ENCODE data around the gene SORBS1. TPM values are rescaled to one million over a fixed set of nuclear protein-coding genes. Genes with fewer than 3 reads are reported as not detected.

Gene SORBS1
- total and polyA plus RNA-seq, 2 donors (not counting 3 experiments of a cell fraction or from before 2014, with no cell fraction given), result 2.0 to 7.9 TPM

DNA sequence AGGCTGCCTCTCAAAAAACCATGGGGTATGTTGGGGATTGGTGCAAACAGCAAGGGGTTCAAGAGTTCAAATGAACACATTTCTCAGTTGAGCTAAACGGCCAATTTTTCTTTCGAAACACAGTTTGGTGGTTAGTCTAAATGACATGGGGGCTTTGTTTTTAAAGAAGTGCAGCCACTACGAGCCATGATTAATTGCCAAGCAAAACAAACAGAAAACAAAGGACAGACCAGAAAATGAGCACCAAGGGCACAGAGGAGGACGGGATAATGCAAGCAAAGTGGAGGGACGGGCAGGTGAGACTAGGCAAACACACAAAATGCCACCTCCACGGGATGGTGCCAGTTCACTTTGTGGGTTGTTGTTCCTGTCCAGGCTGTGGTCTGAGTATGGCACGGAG, 205.9 kb downstream of the SORBS1 start:
- no peak overlapping the region for H3K9ac ChIP-seq (replicated peaks; ENCODE audit: extremely low read depth, insufficient read depth, low read length)
- ChIA-PET CTCF (interaction anchor here (2.3 to 2.4 kb wide), 2 partner anchors 8 to 108 kb away, joined by 9 read pairs; no protein-coding TSS in a partner anchor), POLR2A (no interaction called here)
- DNase-seq (ENCODE audit: low read depth, low spot score), result peak; percentile 36
- H3K79me2 ChIP-seq (ENCODE audit: control insufficient read depth, insufficient read depth, low read length), result no peaks in the 10 kb centered on the region
- no peak for FAIRE-seq
- no peak overlapping the region for H3K4me2 ChIP-seq (ENCODE audit: insufficient read depth, low read length)
- intact Hi-C loops (cut with micrococcal nuclease) (no loop called here), dilution Hi-C loops (cut with MboI; ENCODE audit: extremely low pct_ligation_motif_present, low sequenced_read_pairs) (no loop called here)
- no peak overlapping the region for H2AFZ ChIP-seq (ENCODE audit: low read depth, low read length)
- no peaks in the 10 kb centered on the region for H3K9me3 ChIP-seq (replicated peaks; ENCODE audit: control insufficient read depth, insufficient read depth, low read length)
- no peaks in the 10 kb centered on the region for H3K36me3 ChIP-seq (ENCODE audit: control insufficient read depth in 2 of 2, extremely low read depth in 1 of 2, insufficient read depth in 2 of 2, low read length in 2 of 2)
- TF ChIP-seq MYC (IDR thresholded peaks at IDR 0.05; ENCODE audit: low read depth, low read length), result no peak
- TF ChIP-seq FOS (IDR thresholded peaks at IDR 0.05; ENCODE audit: borderline replicate concordance, insufficient read depth, low read length), result no peak
- no peak for TF ChIP-seq EZH2 (IDR thresholded peaks at IDR 0.05; ENCODE audit: borderline replicate concordance, low read depth, low read length, severe bottlenecking)
- no peak for TF ChIP-seq GATA2 (IDR thresholded peaks at IDR 0.05; ENCODE audit: insufficient read depth, insufficient read length, low read depth, low read length)
- TF ChIP-seq, protein P1, sequence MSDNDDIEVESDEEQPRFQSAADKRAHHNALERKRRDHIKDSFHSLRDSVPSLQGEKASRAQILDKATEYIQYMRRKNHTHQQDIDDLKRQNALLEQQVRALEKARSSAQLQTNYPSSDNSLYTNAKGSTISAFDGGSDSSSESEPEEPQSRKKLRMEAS (IDR thresholded peaks at IDR 0.05; ENCODE audit: insufficient read depth, insufficient read length), result no peak
- TF ChIP-seq JUN (IDR thresholded peaks at IDR 0.05; ENCODE audit: borderline replicate concordance, insufficient read depth, insufficient read length, low read depth), result no peak
- no peak for TF ChIP-seq POLR2AphosphoS5 (IDR thresholded peaks at IDR 0.05; ENCODE audit: insufficient read depth, low read depth, low read length)
- TF ChIP-seq CTCF (IDR thresholded peaks at IDR 0.05; ENCODE audit: extremely low read depth in 1 of 2, insufficient read depth in 1 of 2, low read depth in 1 of 2, low read length in 2 of 2), result no peak
- no peak for TF ChIP-seq POLR2A (IDR thresholded peaks at IDR 0.05; ENCODE audit: low read depth, low read length)
- no peak overlapping the region for H3K27ac ChIP-seq (ENCODE audit: insufficient read depth, low read depth, low read length)
- H4K20me1 ChIP-seq (replicated peaks; ENCODE audit: control insufficient read depth, extremely low read depth, insufficient read depth, low read length), result no peaks in the 10 kb centered on the region
- BruUV-seq (replicated peaks), result no TSS peak
- H3K4me3 ChIP-seq (replicated peaks in 1 of 3; ENCODE audit: insufficient read depth in 1 of 3, low read depth in 1 of 3, low read length in 3 of 3), result no peak overlapping the region
- H3K4me1 ChIP-seq (ENCODE audit: control insufficient read depth, extremely low read depth, insufficient read depth, low read length), result peaks cover 3% of the 10 kb centered on the region
- H3K9me1 ChIP-seq (replicated peaks; ENCODE audit: control insufficient read depth, extremely low read depth, insufficient read depth, low read length), result no peaks in the 10 kb centered on the region
- H3K27me3 ChIP-seq (ENCODE audit: control insufficient read depth in 2 of 2, insufficient read depth in 2 of 2, low read length in 2 of 2), result no peaks in the 10 kb centered on the region

Measured in endothelial cell of umbilical vein (primary cell).